Measurements from ENCODE around the gene DNAH14.

DNA sequence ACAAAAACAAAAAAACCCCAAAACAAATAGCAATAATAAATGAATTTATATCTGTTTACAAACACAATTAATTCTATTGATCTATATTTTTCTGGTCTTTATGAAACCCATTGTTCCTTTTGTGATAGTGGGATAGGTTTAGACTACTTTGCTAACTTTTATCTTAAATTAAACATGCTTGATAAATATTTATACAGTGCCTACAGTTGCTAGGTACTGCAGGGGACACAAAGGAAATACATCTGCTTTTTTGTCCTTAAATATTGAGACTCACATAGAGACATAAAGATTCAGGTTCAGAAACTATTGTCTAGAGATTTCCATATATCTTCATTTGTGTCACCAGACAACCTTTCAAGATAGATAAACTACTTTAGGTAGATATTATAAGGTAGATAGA is 8.5 kb upstream of the DNAH14 start:
- TF ChIP-seq, protein P1, sequence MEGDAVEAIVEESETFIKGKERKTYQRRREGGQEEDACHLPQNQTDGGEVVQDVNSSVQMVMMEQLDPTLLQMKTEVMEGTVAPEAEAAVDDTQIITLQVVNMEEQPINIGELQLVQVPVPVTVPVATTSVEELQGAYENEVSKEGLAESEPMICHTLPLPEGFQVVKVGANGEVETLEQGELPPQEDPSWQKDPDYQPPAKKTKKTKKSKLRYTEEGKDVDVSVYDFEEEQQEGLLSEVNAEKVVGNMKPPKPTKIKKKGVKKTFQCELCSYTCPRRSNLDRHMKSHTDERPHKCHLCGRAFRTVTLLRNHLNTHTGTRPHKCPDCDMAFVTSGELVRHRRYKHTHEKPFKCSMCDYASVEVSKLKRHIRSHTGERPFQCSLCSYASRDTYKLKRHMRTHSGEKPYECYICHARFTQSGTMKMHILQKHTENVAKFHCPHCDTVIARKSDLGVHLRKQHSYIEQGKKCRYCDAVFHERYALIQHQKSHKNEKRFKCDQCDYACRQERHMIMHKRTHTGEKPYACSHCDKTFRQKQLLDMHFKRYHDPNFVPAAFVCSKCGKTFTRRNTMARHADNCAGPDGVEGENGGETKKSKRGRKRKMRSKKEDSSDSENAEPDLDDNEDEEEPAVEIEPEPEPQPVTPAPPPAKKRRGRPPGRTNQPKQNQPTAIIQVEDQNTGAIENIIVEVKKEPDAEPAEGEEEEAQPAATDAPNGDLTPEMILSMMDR (IDR thresholded peaks at IDR 0.05 in 4 of 5, conservative IDR thresholded peaks at IDR 0.05 in 1 of 5) = no peak
- TF ChIP-seq POLR2A (IDR thresholded peaks at IDR 0.05) = no peak
